ENCODE results near the gene GPR137C. TPM values are rescaled to one million over a fixed set of nuclear protein-coding genes. Genes with fewer than 3 reads are reported as not detected.

GPR137C gene
- total RNA-seq, 1 experiment from 2014 or later, result 4.3 TPM

- no peak overlapping the region for H3K9ac ChIP-seq (ENCODE audit: extremely low read depth, insufficient read length, low read length)
- peaks cover 24 to 26% of the 10 kb centered on the region in 2 experiments for H3K4me1 Mint-ChIP-seq
- no peaks in the 10 kb centered on the region for H4K20me1 ChIP-seq (ENCODE audit: control insufficient read depth, insufficient read depth, insufficient read length)
- H4K8ac ChIP-seq (replicated peaks; ENCODE audit: insufficient read length, low read depth, low read length), result no peak overlapping the region
- no peak overlapping the region for H3K14ac ChIP-seq (ENCODE audit: insufficient read depth, low read length)
- peaks cover 0 to 4% (median 2%) of the 10 kb centered on the region in 3 experiments; a peak in 1 of 7 replicates for H3K36me3 Mint-ChIP-seq (ENCODE audit: insufficient read depth in 1 of 3, low read depth in 3 of 3)
- no peak overlapping the region for H2AK5ac ChIP-seq (ENCODE audit: insufficient read length, low read length)
- H3K27me3 Mint-ChIP-seq (ENCODE audit: low read depth), result no peaks in the 10 kb centered on the region
- H2BK20ac ChIP-seq (ENCODE audit: low read depth, low read length, poor library complexity, severe bottlenecking), result no peak overlapping the region
- 0 out of 2 replicates have a peak, but pooled peaks cover 3% of the 10 kb centered on the region for H3K4me1 ChIP-seq (ENCODE audit: insufficient read depth, low read length)
- H2BK12ac ChIP-seq (ENCODE audit: insufficient read length, low read depth, low read length), result no peak overlapping the region
- H3K79me1 ChIP-seq (ENCODE audit: insufficient read depth, low read depth, low read length, poor library complexity, severe bottlenecking), result no peaks in the 10 kb centered on the region
- H2BK15ac ChIP-seq (ENCODE audit: low read depth, low read length), result no peak overlapping the region
- H3K79me2 ChIP-seq (ENCODE audit: insufficient read depth, low read length), result no peaks in the 10 kb centered on the region; the same call in 1 of the 2 replicates
- no peaks in the 10 kb centered on the region for H3K9me3 Mint-ChIP-seq
- no peak overlapping the region for H2AFZ ChIP-seq (ENCODE audit: low read length)
- H3K27ac ChIP-seq (ENCODE audit: insufficient read length, low read depth, low read length), result no peak overlapping the region
- no peak overlapping the region for H2BK120ac ChIP-seq (ENCODE audit: low read depth, low read length, poor library complexity, severe bottlenecking)
- no peak overlapping the region for H3K23ac ChIP-seq (ENCODE audit: insufficient read length, low read depth, low read length)
- no peak overlapping the region for H3K4ac ChIP-seq (ENCODE audit: low read depth, low read length)
- H3K23me2 ChIP-seq (ENCODE audit: insufficient read length, low read depth, low read length, poor library complexity, severe bottlenecking), result no peaks in the 10 kb centered on the region
- H3K9me3 ChIP-seq (ENCODE audit: control insufficient read depth, low read depth, low read length), result no peaks in the 10 kb centered on the region
- no peak overlapping the region for H3K4me2 ChIP-seq (ENCODE audit: insufficient read depth, insufficient read length, low read length)
- no peak for TF ChIP-seq CTCF (conservative IDR thresholded peaks at IDR 0.05)
- DNase-seq, result no peak
- no peak overlapping the region for H3T11ph ChIP-seq (ENCODE audit: low read length)
- H3K27me3 ChIP-seq (ENCODE audit: insufficient read depth, low read length), result no peaks in the 10 kb centered on the region
- H4K91ac ChIP-seq (ENCODE audit: insufficient read length, low read depth, low read length), result no peak overlapping the region
- H3K27ac Mint-ChIP-seq, result no peak overlapping the region
- H3K4me3 Mint-ChIP-seq, result no peak overlapping the region
- H2BK5ac ChIP-seq (ENCODE audit: insufficient read length, low read length), result no peak overlapping the region
- H3K18ac ChIP-seq (ENCODE audit: insufficient read length, low read depth, low read length), result no peak overlapping the region
- no CpG with 5 or more reads among the region's 2 CpGs for WGBS (ENCODE audit: extremely low coverage, insufficient read length, low lambda C conversion rate)
- H3K56ac ChIP-seq (ENCODE audit: insufficient read length, low read depth, low read length), result no peak overlapping the region
- H4K5ac ChIP-seq (ENCODE audit: insufficient read length, low read depth, low read length), result no peak overlapping the region
Observed at GRCh38 chr14:52547027-52547426, 5.6 kb upstream of the GPR137C start.

All from H9 (cell line).